ENCODE results near the gene SPTA1. TPM values are rescaled to one million over a fixed set of nuclear protein-coding genes. Genes with fewer than 3 reads are reported as not detected.

The SPTA1 gene
- total and polyA plus RNA-seq, 12 donors: under 0.01 to 2.8 (median 0.19) TPM; not detected in 7

DNA sequence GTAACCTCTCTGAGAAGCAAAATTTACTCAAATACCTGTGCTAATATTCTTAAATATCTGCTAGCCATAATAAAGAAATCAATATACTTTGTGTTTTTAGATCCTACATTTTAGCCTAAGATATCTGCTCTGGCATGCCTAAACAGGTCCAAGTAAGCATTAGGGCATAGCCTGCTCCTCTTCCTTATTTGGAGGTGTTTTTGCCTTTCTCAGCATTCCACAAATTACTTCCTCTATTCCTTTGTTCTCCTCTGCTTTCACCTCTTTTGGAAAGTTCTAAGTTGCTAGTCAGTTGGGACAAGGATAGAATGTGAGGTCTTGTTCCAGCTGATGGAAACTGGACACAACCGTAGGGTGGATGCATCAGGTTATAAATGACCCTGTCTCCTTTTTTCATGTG is 99.6 kb downstream of the SPTA1 start:
- no peaks in the 10 kb centered on the region for H3K27me3 ChIP-seq
- no peaks in the 10 kb centered on the region for H3K36me3 ChIP-seq (replicated peaks in 1 of 2)
- no peak overlapping the region for H3K27ac ChIP-seq
- DNase-seq: no peak
- WGBS, 4 donors: 72 to 92% (median 76%) methylated on average over 1 of the region's 1 CpG
- no peaks in the 10 kb centered on the region for H3K4me1 ChIP-seq (replicated peaks in 1 of 2)
- intact Hi-C loops (cut with DNase I): no loop called here
- H3K4me3 ChIP-seq: no peak overlapping the region
- H3K9me3 ChIP-seq (replicated peaks in 1 of 3): no peaks in the 10 kb centered on the region
- TF ChIP-seq, protein P1, sequence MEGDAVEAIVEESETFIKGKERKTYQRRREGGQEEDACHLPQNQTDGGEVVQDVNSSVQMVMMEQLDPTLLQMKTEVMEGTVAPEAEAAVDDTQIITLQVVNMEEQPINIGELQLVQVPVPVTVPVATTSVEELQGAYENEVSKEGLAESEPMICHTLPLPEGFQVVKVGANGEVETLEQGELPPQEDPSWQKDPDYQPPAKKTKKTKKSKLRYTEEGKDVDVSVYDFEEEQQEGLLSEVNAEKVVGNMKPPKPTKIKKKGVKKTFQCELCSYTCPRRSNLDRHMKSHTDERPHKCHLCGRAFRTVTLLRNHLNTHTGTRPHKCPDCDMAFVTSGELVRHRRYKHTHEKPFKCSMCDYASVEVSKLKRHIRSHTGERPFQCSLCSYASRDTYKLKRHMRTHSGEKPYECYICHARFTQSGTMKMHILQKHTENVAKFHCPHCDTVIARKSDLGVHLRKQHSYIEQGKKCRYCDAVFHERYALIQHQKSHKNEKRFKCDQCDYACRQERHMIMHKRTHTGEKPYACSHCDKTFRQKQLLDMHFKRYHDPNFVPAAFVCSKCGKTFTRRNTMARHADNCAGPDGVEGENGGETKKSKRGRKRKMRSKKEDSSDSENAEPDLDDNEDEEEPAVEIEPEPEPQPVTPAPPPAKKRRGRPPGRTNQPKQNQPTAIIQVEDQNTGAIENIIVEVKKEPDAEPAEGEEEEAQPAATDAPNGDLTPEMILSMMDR (IDR thresholded peaks at IDR 0.05): no peak
- no peak for TF ChIP-seq POLR2A (IDR thresholded peaks at IDR 0.05)

DNA sequence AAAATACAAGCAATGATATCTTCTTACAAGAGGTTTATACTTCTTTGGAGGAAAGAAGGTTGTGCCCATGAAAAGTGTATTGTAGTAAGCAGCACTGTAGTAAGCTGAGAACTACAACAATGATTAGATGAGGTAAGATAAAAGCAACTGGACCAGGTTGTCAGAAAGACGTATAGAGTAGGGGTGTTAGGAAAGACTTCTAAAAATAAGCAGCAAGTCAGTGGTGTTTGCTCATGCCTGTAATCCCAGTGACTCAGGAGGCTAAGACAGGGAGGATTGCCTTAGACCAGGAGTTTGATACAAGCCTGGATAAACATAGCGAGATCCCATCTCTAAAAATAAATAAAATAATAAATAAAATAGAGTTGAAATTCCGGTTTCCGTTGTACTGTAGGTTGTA is 102.6 kb downstream of the SPTA1 start:
- H3K4me3 ChIP-seq: no peak overlapping the region
- H3K4me1 ChIP-seq (replicated peaks in 1 of 2): no peaks in the 10 kb centered on the region
- no peak for TF ChIP-seq POLR2A (IDR thresholded peaks at IDR 0.05)
- TF ChIP-seq, protein P1 (IDR thresholded peaks at IDR 0.05): no peak
- H3K9me3 ChIP-seq (replicated peaks in 1 of 3): no peaks in the 10 kb centered on the region
- intact Hi-C loops (cut with DNase I): no loop called here
- no peak overlapping the region for H3K27ac ChIP-seq
- no peaks in the 10 kb centered on the region for H3K36me3 ChIP-seq (replicated peaks in 1 of 2)
- 77 to 80% (median 78%) methylated on average over 4 of the region's 4 CpGs for WGBS, 4 donors
- no peak for DNase-seq
- H3K27me3 ChIP-seq: no peaks in the 10 kb centered on the region

DNA sequence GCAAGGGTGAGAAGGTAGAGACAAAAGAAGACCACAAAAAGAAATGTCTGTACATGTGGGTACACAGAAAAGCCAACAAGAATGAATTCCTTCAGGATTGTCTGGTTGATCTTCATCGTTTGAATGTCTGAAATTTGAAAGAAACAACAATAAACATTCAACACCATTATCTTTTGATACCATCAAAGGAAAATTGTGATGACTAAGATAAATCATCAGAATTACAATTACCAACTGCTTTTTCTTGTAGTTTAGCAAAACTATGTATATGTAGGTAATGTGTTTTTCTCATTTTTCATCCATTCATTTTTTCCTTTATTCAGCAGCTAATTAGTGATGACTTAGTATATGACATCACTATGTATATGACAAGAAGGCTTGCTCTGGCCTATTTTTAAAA is 106.8 kb downstream of the SPTA1 start, which contains the start of gene OR10X1:
TSS of gene OR10X1 (minus strand) at position 167 of the 400 bp plus-strand sequence. CDS start at position 167, 0 bp downstream.
- intact Hi-C loops (cut with DNase I): no loop called here
- 78 to 91% (median 82%) methylated on average over 1 of the region's 1 CpG for WGBS, 4 donors
- no peak for TF ChIP-seq POLR2A (IDR thresholded peaks at IDR 0.05)
- TF ChIP-seq, protein P1 (IDR thresholded peaks at IDR 0.05): no peak
- Histone ChIP-seq H3K9me3 (replicated peaks in 1 of 3) (no peaks in the 10 kb centered on the region), H3K27ac (no peak within 1 kb of the TSS), H3K27me3 (no peaks in the 10 kb centered on the region), H3K36me3 (replicated peaks in 1 of 2) (no peaks in the 10 kb centered on the region), H3K4me3 (no peak within 1 kb of the TSS), H3K4me1 (replicated peaks in 1 of 2) (no peaks in the 10 kb centered on the region)
- no peak for DNase-seq

DNA sequence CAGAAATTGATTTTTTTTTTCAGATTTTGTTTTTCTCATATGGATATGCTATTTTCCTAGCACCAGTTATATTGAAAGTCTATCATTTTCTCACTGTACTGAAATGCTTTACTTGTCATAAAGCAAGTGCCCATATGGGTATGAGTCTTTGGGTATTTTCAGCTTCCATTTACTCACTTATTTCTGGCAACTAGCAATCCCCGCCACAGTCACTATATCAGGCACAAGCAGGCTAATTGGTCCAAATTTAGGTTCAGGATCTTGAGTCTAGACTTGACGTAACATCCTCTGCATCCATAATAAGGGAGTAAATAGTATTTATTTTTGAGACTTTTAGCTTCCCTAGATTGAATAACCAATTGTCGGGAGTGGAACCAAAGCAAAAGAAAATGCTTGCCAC is 109.0 kb downstream of the SPTA1 start:
- H3K4me1 ChIP-seq (replicated peaks in 1 of 2): no peaks in the 10 kb centered on the region
- H3K36me3 ChIP-seq (replicated peaks in 1 of 2): no peaks in the 10 kb centered on the region
- H3K9me3 ChIP-seq (replicated peaks in 1 of 3): no peaks in the 10 kb centered on the region
- H3K4me3 ChIP-seq: no peak overlapping the region
- no peak overlapping the region for H3K27ac ChIP-seq
- DNase-seq: no peak
- intact Hi-C loops (cut with DNase I): no loop called here
- no peak for TF ChIP-seq POLR2A (IDR thresholded peaks at IDR 0.05)
- TF ChIP-seq, protein P1 (IDR thresholded peaks at IDR 0.05): no peak
- H3K27me3 ChIP-seq: no peaks in the 10 kb centered on the region
- WGBS, 4 donors: 87 to 94% (median 90%) methylated on average over 3 of the region's 3 CpGs

Data from adrenal gland (tissue), 12 donors.